H1 (cell line): ENCODE measurements around the gene RIMBP2.

Experiments
- BACH1 ChIP-seq: IDR thresholded peaks from 2 replicates; pipeline ENCODE4 v1.6.1; 2012; ENCODE audit warnings: low read length, improper control_type of control experiment
- CBX5 ChIP-seq: fragments of 300-800, 300-1000 bp; sonication (generic); IDR thresholded peaks from 2 replicates; pipeline ENCODE4 v1.7.1; 2016; ENCODE audit warnings: antibody characterized with exemption, low read length, low read depth
- CBX8 ChIP-seq: fragments of 300-800, 300-1000 bp; sonication (generic); IDR thresholded peaks from 2 replicates; pipeline ENCODE4 v1.7.1; 2016; ENCODE audit warnings: low read depth, low read length, borderline replicate concordance
- CHD2 ChIP-seq: IDR thresholded peaks from 2 replicates; pipeline ENCODE4 v1.6.1; 2012; ENCODE audit warnings: low read length, improper control_type of control experiment
- CTCF ChIP-seq, 3 experiments: IDR thresholded peaks; 1 replicate in 2 of 3; 2 replicates in 1 of 3; pipeline versions ENCODE4 v1.5.1 to v1.6.1; 2011; ENCODE audit warnings: low read length in 3 of 3, mild to moderate bottlenecking in 3 of 3, inconsistent platforms in 2 of 3, low read depth in 1 of 3, moderate library complexity in 1 of 3; ENCODE audit not compliant: insufficient read depth in 1 of 3; ENCODE audit errors: control extremely low read depth in 1 of 3
- EZH2 ChIP-seq: fragments of 200-600 bp; sonication (generic); IDR thresholded peaks from 2 replicates; pipeline ENCODE4 v1.7.1; 2012; ENCODE audit warnings: low read depth, mild to moderate bottlenecking, moderate library complexity, low read length, inconsistent platforms; ENCODE audit not compliant: severe bottlenecking
- KDM1A ChIP-seq: fragments of 200-600, 300-600 bp; sonication (generic); IDR thresholded peaks from 2 replicates; pipeline ENCODE4 v1.7.1; 2016; ENCODE audit warnings: mild to moderate bottlenecking, low read length, borderline replicate concordance
- MAFK ChIP-seq: IDR thresholded peaks from 2 replicates; pipeline ENCODE4 v1.6.1; 2012; ENCODE audit warnings: low read depth, mild to moderate bottlenecking, improper control_type of control experiment, low read length
- POLR2AphosphoS5 ChIP-seq: IDR thresholded peaks from 2 replicates; pipeline ENCODE4 v1.6.1; 2011; ENCODE audit warnings: low read depth, low read length
- RNF2 ChIP-seq: fragments of 200-900, 300-1000 bp; sonication (generic); IDR thresholded peaks from 2 replicates; pipeline ENCODE4 v1.7.1; 2016; ENCODE audit warnings: borderline replicate concordance, low read depth, mild to moderate bottlenecking, antibody characterized with exemption, low read length; ENCODE audit not compliant: poor library complexity, severe bottlenecking; ENCODE audit errors: missing control alignments
- SIN3A ChIP-seq, 2 experiments: IDR thresholded peaks in 1 of 2; conservative IDR thresholded peaks in 1 of 2; 2 replicates each; pipeline ENCODE4 v1.6.1; 2011 to 2012; ENCODE audit warnings: low read length in 2 of 2, improper control_type of control experiment in 1 of 2, low read depth in 1 of 2, mild to moderate bottlenecking in 1 of 2
- TCF12 ChIP-seq: IDR thresholded peaks from 2 replicates; pipeline ENCODE4 v1.6.1; 2011; ENCODE audit warnings: low read depth, mild to moderate bottlenecking, low read length
- USF2 ChIP-seq: IDR thresholded peaks from 2 replicates; pipeline ENCODE4 v1.6.1; 2011; ENCODE audit warnings: low read length, improper control_type of control experiment

GRCh38 chr12:130748786-130749185, 32.7 kb upstream of the RIMBP2 start:
- TF ChIP-seq CBX8: no peak
- no peak for TF ChIP-seq BACH1
- no peak for TF ChIP-seq CTCF (IDR thresholded peaks at IDR 0.05; ENCODE audit: control extremely low read depth in 1 of 3, insufficient read depth in 1 of 3, low read depth in 1 of 3, low read length in 3 of 3)
- TF ChIP-seq POLR2AphosphoS5: no peak
- no peak for TF ChIP-seq MAFK
- no peak for TF ChIP-seq TCF12
- TF ChIP-seq RNF2: no peak
- TF ChIP-seq CBX5: no peak
- no peak for TF ChIP-seq KDM1A
- no peak for TF ChIP-seq EZH2
- no peak for TF ChIP-seq CHD2
- no peak for TF ChIP-seq SIN3A (conservative IDR thresholded peaks at IDR 0.05 in 1 of 2, IDR thresholded peaks at IDR 0.05 in 1 of 2; ENCODE audit: low read depth in 1 of 2, low read length in 2 of 2)
- no peak for TF ChIP-seq USF2
